GM12872 (cell line): ENCODE results near the gene B3GNT3.

Source experiments
- CTCF ChIP-seq: IDR thresholded peaks from 3 replicates; pipeline ENCODE4 v1.5.1; 2011; ENCODE audit warnings: low read depth, mild to moderate bottlenecking, low read length, moderate library complexity; ENCODE audit not compliant: insufficient read depth

Gene B3GNT3

GRCh38 chr19:17806945-17807344, 12.0 kb downstream of the B3GNT3 start:
- no peak for TF ChIP-seq CTCF

GRCh38 chr19:17807731-17808316, 12.9 kb downstream of the B3GNT3 start:
- no peak for TF ChIP-seq CTCF

GRCh38 chr19:17811103-17811502, 16.2 kb downstream of the B3GNT3 start:
- no peak for TF ChIP-seq CTCF

- TF ChIP-seq CTCF = no peak
These were observed 16.7 kb downstream of the B3GNT3 start for GRCh38 chr19:17811681-17812080.

- TF ChIP-seq CTCF = no peak
These were observed 17.2 kb downstream of the B3GNT3 start for GRCh38 chr19:17812099-17812498.

GRCh38 chr19:17817668-17818363, 22.9 kb downstream of the B3GNT3 start:
- TF ChIP-seq CTCF = no peak

- TF ChIP-seq CTCF = no peak
These were observed 26.3 kb downstream of the B3GNT3 start, which contains the start of gene INSL3 for GRCh38 chr19:17821190-17821589. Gene INSL3, minus strand, starts transcription at chr19:17821519. Its CDS starts 13 bp downstream, at chr19:17821506.
